Placental epithelial cell (primary cell): ENCODE results near the gene EHMT1. TPM values are rescaled to one million over a fixed set of nuclear protein-coding genes. Genes with fewer than 3 reads are reported as not detected.

Experiments
- small RNA-seq: library from RNA; depleted of rRNA; stranded (forward); fragments of <200 nt; gene quantifications from one replicate; pipeline ENCODE3, GENCODE V24; 2012
- total RNA-seq: library from RNA; depleted of rRNA; stranded (reverse); fragments of >200 nt; gene quantifications from 2 replicates; pipeline ENCODE4 v1.2.3, GENCODE V29; 2012

Gene EHMT1
- 74.1 and 89.1 TPM in 2 replicates for total RNA-seq

GRCh38 chr9:137618105-137619067 is at the start of gene EHMT1:
EHMT1 (plus strand) TSS chr9:137619005; CDS start chr9:137619029, 24 bp downstream.

GRCh38 chr9:137578518-137579258 is 40.1 kb upstream of the EHMT1 start, which contains the start of gene DPH7:
DPH7 (minus strand) TSS chr9:137578925; CDS start chr9:137578777, 148 bp downstream.

GRCh38 chr9:137590469-137591383 is 28.1 kb upstream of the EHMT1 start, which contains the start of gene ZMYND19:
ZMYND19 (minus strand) TSS chr9:137590512; CDS start chr9:137590263, 249 bp downstream.

DNA sequence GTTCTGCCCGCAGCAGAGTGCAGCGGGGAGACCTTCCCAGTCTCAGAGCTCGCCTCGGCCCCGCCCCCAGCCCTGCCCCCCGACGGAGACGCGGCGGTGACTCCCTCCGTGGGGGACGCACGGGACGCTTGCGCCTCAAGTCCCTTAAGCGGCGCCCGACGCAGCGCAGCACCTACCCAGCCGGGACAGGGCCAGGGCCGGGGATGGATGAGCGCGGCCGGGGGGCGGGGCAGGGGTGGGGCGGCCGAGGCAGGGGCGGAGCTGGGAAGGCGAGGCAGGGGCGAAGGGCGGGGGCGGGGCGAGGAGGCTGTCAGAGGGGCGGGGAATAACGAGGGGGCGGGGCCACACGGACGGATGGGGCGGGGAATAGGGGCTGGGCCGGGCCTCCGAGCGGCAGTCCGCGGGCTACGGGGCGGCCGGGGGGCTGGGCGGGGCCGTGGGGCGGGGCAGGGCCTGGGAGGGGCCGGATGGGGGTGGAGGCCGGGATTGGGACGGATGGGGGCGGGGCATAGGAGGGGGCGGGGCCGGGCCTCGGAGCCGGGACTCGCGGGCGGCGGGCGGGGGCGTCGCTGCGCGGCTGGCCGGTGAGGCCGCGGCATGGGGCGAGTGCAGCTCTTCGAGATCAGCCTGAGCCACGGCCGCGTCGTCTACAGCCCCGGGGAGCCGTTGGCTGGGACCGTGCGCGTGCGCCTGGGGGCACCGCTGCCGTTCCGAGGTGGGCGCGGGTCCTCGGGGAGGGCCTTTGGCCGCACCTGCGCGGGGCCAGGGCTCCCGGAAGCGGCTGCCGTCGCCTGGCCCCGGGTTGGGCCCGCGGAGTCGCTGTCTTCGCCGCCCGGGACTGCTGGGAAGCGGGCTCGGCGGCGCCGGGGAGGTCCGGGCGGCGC is 13.4 kb upstream of the EHMT1 start, which contains the start of gene ARRDC1:
TSS of gene ARRDC1 (plus strand) at position 566 of the 884 bp plus-strand sequence. CDS start at position 598, 32 bp downstream.

GRCh38 chr9:137877506-137878122 is 258.8 kb downstream of the EHMT1 start, which contains the start of gene CACNA1B:
CACNA1B (plus strand) TSS chr9:137877782; CDS start chr9:137877934, 152 bp downstream.

Small RNA genes within 50 kb of the gene (small RNA-seq; reads per million reads assigned to genes)
- gene MIR602 (not detected), gene RF00017 (not detected)

Other genes starting within 250 kb of the EHMT1 start
- gene EXD3, start 195.8 kb upstream of the EHMT1 start, total RNA-seq = 3.6 and 10.6 TPM in 2 replicates
- gene NOXA1, start 195.6 kb upstream of the EHMT1 start, total RNA-seq = 0.39 and 0.43 TPM in 2 replicates
- not detected in 2 replicates for gene ENTPD8, start 177.6 kb upstream of the EHMT1 start, total RNA-seq
- 30.2 and 43.8 TPM in 2 replicates for gene NSMF, start 159.7 kb upstream of the EHMT1 start, total RNA-seq
- gene PNPLA7, start 68.6 kb upstream of the EHMT1 start, total RNA-seq = 2.1 and 4.7 TPM in 2 replicates
- gene MRPL41, start 67.1 kb upstream of the EHMT1 start, total RNA-seq = 29.8 and 32.6 TPM in 2 replicates
- 17.1 and 17.3 TPM in 2 replicates for gene DPH7, start 40.1 kb upstream of the EHMT1 start, total RNA-seq
- 15.7 and 16.8 TPM in 2 replicates for gene ZMYND19, start 28.5 kb upstream of the EHMT1 start, total RNA-seq
- gene ARRDC1, start 13.3 kb upstream of the EHMT1 start, total RNA-seq = 130 and 144 TPM in 2 replicates